DND-41 (cell line): ENCODE measurements around the gene FPGT.

Experiments used
- ATAC-seq: fragments of 200-7000 bp; cut with Tn5 transposase; 3 replicates; pipeline ENCODE4 v1.9.1; 2021; ENCODE audit warnings: low read depth; ENCODE audit not compliant: insufficient read depth
- DNase-seq: peaks from one replicate; pipeline ENCODE4 v3.0.0-alpha.2; 2020
- H2AFZ ChIP-seq: 2 replicates; pipeline ENCODE4 v1.6.0; 2012; ENCODE audit warnings: low read depth, low read length
- H3K27ac ChIP-seq: 2 replicates; pipeline ENCODE4 v1.5.1; 2012; ENCODE audit warnings: low read length, inconsistent platforms
- H3K27me3 ChIP-seq: fragments of 200-600 bp; sonication (generic); 2 replicates; pipeline ENCODE4 v1.6.0; 2012; ENCODE audit warnings: low read length, mild to moderate bottlenecking, inconsistent platforms; ENCODE audit not compliant: insufficient read depth, poor library complexity
- H3K36me3 ChIP-seq: 2 replicates; pipeline ENCODE4 v1.5.1; 2012; ENCODE audit warnings: low read length, inconsistent platforms; ENCODE audit not compliant: insufficient read depth
- H3K4me1 ChIP-seq: 2 replicates; pipeline ENCODE4 v1.5.1; 2012; ENCODE audit warnings: mild to moderate bottlenecking, low read length; ENCODE audit not compliant: insufficient read depth
- H3K4me2 ChIP-seq: 2 replicates; pipeline ENCODE4 v1.6.0; 2012; ENCODE audit warnings: mild to moderate bottlenecking, moderate library complexity, low read length, inconsistent platforms; ENCODE audit not compliant: insufficient read depth
- H3K4me3 ChIP-seq, 2 experiments: fragments of 200-600 bp in 1 of 2; shearing (Covaris generic) in 1 of 2; 2 replicates each; pipeline ENCODE4 v1.5.1; 2012 to 2016; ENCODE audit warnings: inconsistent platforms in 2 of 2, low read length in 2 of 2, mild to moderate bottlenecking in 2 of 2, low read depth in 1 of 2, moderate library complexity in 1 of 2
- H3K79me2 ChIP-seq: 2 replicates; pipeline ENCODE4 v1.6.0; 2012; ENCODE audit warnings: low read length, inconsistent platforms; ENCODE audit not compliant: insufficient read depth
- H3K9ac ChIP-seq: 2 replicates; pipeline ENCODE4 v1.6.0; 2012; ENCODE audit warnings: low read depth, mild to moderate bottlenecking, inconsistent platforms, low read length, moderate library complexity
- H3K9me3 ChIP-seq: 2 replicates; pipeline ENCODE4 v1.5.1; 2012; ENCODE audit warnings: low read length, moderate library complexity, mild to moderate bottlenecking, inconsistent platforms; ENCODE audit not compliant: insufficient read depth, severe bottlenecking
- H4K20me1 ChIP-seq: 2 replicates; pipeline ENCODE4 v1.6.0; 2012; ENCODE audit warnings: low read length; ENCODE audit not compliant: insufficient read depth
- EZH2 ChIP-seq: IDR thresholded peaks from 3 replicates; pipeline ENCODE4 v1.6.1; 2012; ENCODE audit warnings: borderline replicate concordance, low read depth, mild to moderate bottlenecking, moderate library complexity, low read length, inconsistent platforms; ENCODE audit not compliant: severe bottlenecking
- TF ChIP-seq, protein P1 (sequence below): IDR thresholded peaks from 2 replicates; pipeline ENCODE4 v1.5.1; 2012; ENCODE audit warnings: borderline replicate concordance, low read length, moderate library complexity, mild to moderate bottlenecking; ENCODE audit not compliant: poor library complexity, severe bottlenecking; ENCODE audit errors: extremely low read depth

The FPGT gene

DNA sequence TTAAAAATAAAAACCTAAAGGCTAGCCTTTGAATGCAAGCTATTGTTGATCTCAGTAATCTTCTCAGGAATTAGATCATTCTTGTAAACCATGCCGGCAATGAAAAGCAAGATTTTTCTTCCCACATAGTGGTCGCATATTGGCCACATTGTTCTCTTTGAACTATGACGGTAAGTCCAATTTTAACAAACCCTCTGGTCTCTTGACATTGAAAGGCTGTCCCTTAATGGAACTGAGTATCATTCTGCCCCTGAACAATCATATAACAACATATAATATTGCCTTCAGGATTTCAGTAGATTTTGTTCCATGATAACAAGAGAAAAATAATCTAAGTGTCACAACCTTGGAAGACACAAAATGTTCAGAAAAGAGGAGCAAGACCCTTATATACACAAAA lies 38.4 kb downstream of the FPGT start:
- Histone ChIP-seq H3K79me2 (no peaks in the 10 kb centered on the region), H3K4me1 (no peaks in the 10 kb centered on the region), H3K27ac (no peak overlapping the region), H3K9ac (no peak overlapping the region), H4K20me1 (no peaks in the 10 kb centered on the region), H3K36me3 (no peaks in the 10 kb centered on the region), H3K4me3 (no peak overlapping the region), H3K27me3 (no peaks in the 10 kb centered on the region), H3K9me3 (no peaks in the 10 kb centered on the region), H3K4me2 (no peak overlapping the region), H2AFZ (no peak overlapping the region)
- TF ChIP-seq, protein P1, sequence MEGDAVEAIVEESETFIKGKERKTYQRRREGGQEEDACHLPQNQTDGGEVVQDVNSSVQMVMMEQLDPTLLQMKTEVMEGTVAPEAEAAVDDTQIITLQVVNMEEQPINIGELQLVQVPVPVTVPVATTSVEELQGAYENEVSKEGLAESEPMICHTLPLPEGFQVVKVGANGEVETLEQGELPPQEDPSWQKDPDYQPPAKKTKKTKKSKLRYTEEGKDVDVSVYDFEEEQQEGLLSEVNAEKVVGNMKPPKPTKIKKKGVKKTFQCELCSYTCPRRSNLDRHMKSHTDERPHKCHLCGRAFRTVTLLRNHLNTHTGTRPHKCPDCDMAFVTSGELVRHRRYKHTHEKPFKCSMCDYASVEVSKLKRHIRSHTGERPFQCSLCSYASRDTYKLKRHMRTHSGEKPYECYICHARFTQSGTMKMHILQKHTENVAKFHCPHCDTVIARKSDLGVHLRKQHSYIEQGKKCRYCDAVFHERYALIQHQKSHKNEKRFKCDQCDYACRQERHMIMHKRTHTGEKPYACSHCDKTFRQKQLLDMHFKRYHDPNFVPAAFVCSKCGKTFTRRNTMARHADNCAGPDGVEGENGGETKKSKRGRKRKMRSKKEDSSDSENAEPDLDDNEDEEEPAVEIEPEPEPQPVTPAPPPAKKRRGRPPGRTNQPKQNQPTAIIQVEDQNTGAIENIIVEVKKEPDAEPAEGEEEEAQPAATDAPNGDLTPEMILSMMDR: no peak
- no peak for TF ChIP-seq EZH2
- ATAC-seq (no peak), DNase-seq (no peak)

GRCh38 chr1:74237035-74237434 lies 39.0 kb downstream of the FPGT start:
- H3K4me2 ChIP-seq: no peak overlapping the region
- H3K27me3 ChIP-seq: no peaks in the 10 kb centered on the region
- H3K27ac ChIP-seq: no peak overlapping the region
- H3K4me1 ChIP-seq: no peaks in the 10 kb centered on the region
- DNase-seq: no peak
- no peaks in the 10 kb centered on the region for H3K9me3 ChIP-seq
- no peak overlapping the region for H3K4me3 ChIP-seq
- H3K9ac ChIP-seq: no peak overlapping the region
- TF ChIP-seq, protein P1: no peak
- TF ChIP-seq EZH2: no peak
- no peaks in the 10 kb centered on the region for H3K36me3 ChIP-seq
- H3K79me2 ChIP-seq: no peaks in the 10 kb centered on the region
- ATAC-seq: no peak
- H2AFZ ChIP-seq: no peak overlapping the region
- no peaks in the 10 kb centered on the region for H4K20me1 ChIP-seq

GRCh38 chr1:74237787-74238186 lies 39.7 kb downstream of the FPGT start:
- no peak overlapping the region for H3K4me2 ChIP-seq
- H3K4me1 ChIP-seq: no peaks in the 10 kb centered on the region
- H3K79me2 ChIP-seq: no peaks in the 10 kb centered on the region
- H3K4me3 ChIP-seq: no peak overlapping the region
- DNase-seq (no peak), ATAC-seq (no peak)
- no peak overlapping the region for H2AFZ ChIP-seq
- H4K20me1 ChIP-seq: no peaks in the 10 kb centered on the region
- H3K36me3 ChIP-seq: no peaks in the 10 kb centered on the region
- H3K9ac ChIP-seq: no peak overlapping the region
- H3K27ac ChIP-seq: no peak overlapping the region
- TF ChIP-seq EZH2: no peak
- TF ChIP-seq, protein P1: no peak
- H3K9me3 ChIP-seq: no peaks in the 10 kb centered on the region
- H3K27me3 ChIP-seq: no peaks in the 10 kb centered on the region
